ENCODE measurements around the gene ANXA3. TPM values are rescaled to one million over a fixed set of nuclear protein-coding genes. Genes with fewer than 3 reads are reported as not detected.

The ANXA3 gene
- total and polyA plus RNA-seq, 2 donors (not counting 3 experiments of a cell fraction or from before 2014, with no cell fraction given): 52.9 to 78.4 TPM

DNA sequence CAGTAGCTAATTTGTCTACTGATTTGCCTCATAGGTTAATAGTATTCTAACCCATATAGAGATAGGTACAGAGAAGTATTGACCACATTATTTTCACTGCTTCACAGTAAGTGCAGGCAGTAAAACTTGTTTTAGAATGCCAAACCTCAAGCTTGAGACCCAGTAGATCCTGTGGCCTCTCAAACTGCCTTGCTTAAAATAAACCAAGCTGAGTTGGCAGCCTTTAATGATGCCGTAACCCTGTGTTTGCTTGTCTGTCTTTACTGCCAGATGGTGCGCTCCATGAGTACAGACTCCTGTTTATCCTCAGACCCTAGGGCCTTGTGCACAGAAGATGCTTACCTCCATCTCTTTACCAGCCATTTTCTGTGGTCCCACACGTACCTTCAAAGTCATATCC is 50.8 kb downstream of the ANXA3 start:
- H3K4me1 ChIP-seq (ENCODE audit: control insufficient read depth, extremely low read depth, insufficient read depth, low read length): no peaks in the 10 kb centered on the region
- DNase-seq (ENCODE audit: low read depth, low spot score) (no peak), FAIRE-seq (no peak)
- no peaks in the 10 kb centered on the region for H3K79me2 ChIP-seq (ENCODE audit: control insufficient read depth, insufficient read depth, low read length)
- dilution Hi-C loops (cut with MboI; ENCODE audit: extremely low pct_ligation_motif_present, low sequenced_read_pairs) (loop anchor here (25.0 kb wide), 1 partner anchor 260 kb away; no protein-coding TSS in a partner anchor), intact Hi-C loops (cut with micrococcal nuclease) (no loop called here)
- CTCF ChIA-PET: interaction anchor here (1.1 to 1.2 kb wide), 2 partner anchors 11 to 262 kb away, joined by 3 read pairs; no protein-coding TSS in a partner anchor
- H3K9me1 ChIP-seq (replicated peaks; ENCODE audit: control insufficient read depth, extremely low read depth, insufficient read depth, low read length): no peaks in the 10 kb centered on the region
- H3K9ac ChIP-seq (replicated peaks; ENCODE audit: extremely low read depth, insufficient read depth, low read length): no peak overlapping the region
- H3K9me3 ChIP-seq (replicated peaks; ENCODE audit: control insufficient read depth, insufficient read depth, low read length): no peaks in the 10 kb centered on the region
- peaks cover 9 to 13% of the 10 kb centered on the region in 2 experiments for H3K36me3 ChIP-seq (ENCODE audit: control insufficient read depth in 2 of 2, extremely low read depth in 1 of 2, insufficient read depth in 2 of 2, low read length in 2 of 2)
- TF ChIP-seq FOS (IDR thresholded peaks at IDR 0.05; ENCODE audit: borderline replicate concordance, insufficient read depth, low read length) (no peak), MYC (IDR thresholded peaks at IDR 0.05; ENCODE audit: low read depth, low read length) (no peak), POLR2A (IDR thresholded peaks at IDR 0.05; ENCODE audit: low read depth, low read length) (no peak), GATA2 (IDR thresholded peaks at IDR 0.05; ENCODE audit: insufficient read depth, insufficient read length, low read depth, low read length) (no peak), JUN (IDR thresholded peaks at IDR 0.05; ENCODE audit: borderline replicate concordance, insufficient read depth, insufficient read length, low read depth) (no peak), EZH2 (IDR thresholded peaks at IDR 0.05; ENCODE audit: borderline replicate concordance, low read depth, low read length, severe bottlenecking) (no peak), POLR2AphosphoS5 (IDR thresholded peaks at IDR 0.05; ENCODE audit: insufficient read depth, low read depth, low read length) (no peak)
- TF ChIP-seq, protein P1, sequence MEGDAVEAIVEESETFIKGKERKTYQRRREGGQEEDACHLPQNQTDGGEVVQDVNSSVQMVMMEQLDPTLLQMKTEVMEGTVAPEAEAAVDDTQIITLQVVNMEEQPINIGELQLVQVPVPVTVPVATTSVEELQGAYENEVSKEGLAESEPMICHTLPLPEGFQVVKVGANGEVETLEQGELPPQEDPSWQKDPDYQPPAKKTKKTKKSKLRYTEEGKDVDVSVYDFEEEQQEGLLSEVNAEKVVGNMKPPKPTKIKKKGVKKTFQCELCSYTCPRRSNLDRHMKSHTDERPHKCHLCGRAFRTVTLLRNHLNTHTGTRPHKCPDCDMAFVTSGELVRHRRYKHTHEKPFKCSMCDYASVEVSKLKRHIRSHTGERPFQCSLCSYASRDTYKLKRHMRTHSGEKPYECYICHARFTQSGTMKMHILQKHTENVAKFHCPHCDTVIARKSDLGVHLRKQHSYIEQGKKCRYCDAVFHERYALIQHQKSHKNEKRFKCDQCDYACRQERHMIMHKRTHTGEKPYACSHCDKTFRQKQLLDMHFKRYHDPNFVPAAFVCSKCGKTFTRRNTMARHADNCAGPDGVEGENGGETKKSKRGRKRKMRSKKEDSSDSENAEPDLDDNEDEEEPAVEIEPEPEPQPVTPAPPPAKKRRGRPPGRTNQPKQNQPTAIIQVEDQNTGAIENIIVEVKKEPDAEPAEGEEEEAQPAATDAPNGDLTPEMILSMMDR (IDR thresholded peaks at IDR 0.05; ENCODE audit: extremely low read depth in 1 of 2, insufficient read depth in 1 of 2, low read depth in 1 of 2, low read length in 2 of 2): no peak
- TF ChIP-seq, protein P2, sequence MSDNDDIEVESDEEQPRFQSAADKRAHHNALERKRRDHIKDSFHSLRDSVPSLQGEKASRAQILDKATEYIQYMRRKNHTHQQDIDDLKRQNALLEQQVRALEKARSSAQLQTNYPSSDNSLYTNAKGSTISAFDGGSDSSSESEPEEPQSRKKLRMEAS (IDR thresholded peaks at IDR 0.05; ENCODE audit: insufficient read depth, insufficient read length): no peak
- no peaks in the 10 kb centered on the region for H4K20me1 ChIP-seq (replicated peaks; ENCODE audit: control insufficient read depth, extremely low read depth, insufficient read depth, low read length)
- POLR2A ChIA-PET: no interaction called here
- no peak overlapping the region for H3K4me3 ChIP-seq (replicated peaks in 1 of 3; ENCODE audit: insufficient read depth in 1 of 3, low read depth in 1 of 3, low read length in 3 of 3)
- H3K27me3 ChIP-seq (ENCODE audit: control insufficient read depth in 2 of 2, insufficient read depth in 2 of 2, low read length in 2 of 2): no peaks in the 10 kb centered on the region
- H3K27ac ChIP-seq (ENCODE audit: insufficient read depth, low read depth, low read length): no peak overlapping the region
- no TSS peak for BruUV-seq (replicated peaks)
- H2AFZ ChIP-seq (ENCODE audit: low read depth, low read length): no peak overlapping the region
- H3K4me2 ChIP-seq (ENCODE audit: insufficient read depth, low read length): no peak overlapping the region
